HG02840 (cell line): ENCODE results near the gene DEFB115.
"Not testable (repeated sequence)": the region's sequence is repeated elsewhere in the genome, so short reads cannot be mapped to it uniquely, and the experiment has no call there.

ENCODE experiments used
- ATAC-seq: cut with Tn5 transposase; IDR thresholded peaks from one replicate; pipeline ENCODE4 v1.9.1; 2021; ENCODE audit warnings: mild to moderate bottlenecking, moderate library complexity, moderate number of reproducible peaks; ENCODE audit not compliant: unreplicated experiment, low FRiP score

Gene DEFB115, protein sequence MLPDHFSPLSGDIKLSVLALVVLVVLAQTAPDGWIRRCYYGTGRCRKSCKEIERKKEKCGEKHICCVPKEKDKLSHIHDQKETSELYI

DNA sequence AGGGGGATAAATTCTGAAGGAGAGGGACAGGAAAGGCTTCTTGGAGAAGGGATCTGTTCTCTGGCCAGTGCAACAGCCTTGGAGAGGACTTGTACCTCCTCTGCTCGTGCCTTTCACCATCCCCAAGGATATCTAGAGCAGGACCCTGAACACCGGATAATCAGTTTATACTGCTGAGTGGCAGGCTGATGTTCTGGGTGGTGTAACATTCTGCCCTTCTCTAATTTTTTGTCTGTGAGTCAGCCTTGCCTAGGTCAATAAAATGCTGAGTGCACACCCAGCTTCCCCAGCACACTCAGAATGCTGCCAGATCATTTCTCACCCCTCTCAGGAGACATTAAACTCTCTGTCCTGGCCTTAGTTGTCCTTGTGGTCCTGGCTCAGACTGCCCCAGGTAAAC lies at the start of gene DEFB115:
TSS of gene DEFB115 (plus strand) at position 301 of the 400 bp plus-strand sequence. CDS start at position 301, 0 bp downstream.
- no peak for ATAC-seq

DNA sequence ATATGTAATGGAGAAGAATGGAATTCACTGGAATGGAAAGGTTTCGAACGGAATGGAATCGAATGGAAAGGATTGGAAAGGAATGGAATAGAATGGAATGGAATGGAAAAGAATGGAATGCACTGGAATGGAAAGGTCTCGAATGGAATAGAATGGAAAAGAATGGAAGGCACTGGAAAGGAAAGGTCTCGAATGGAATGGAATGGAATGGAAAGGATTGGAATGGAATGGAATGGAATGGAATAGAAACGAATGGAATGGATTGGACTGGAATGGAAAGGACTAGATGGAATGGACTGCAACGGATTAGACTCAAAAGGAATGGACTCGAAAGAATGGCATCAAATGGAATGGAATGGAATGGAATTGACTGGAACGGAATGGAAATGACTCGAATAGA lies 20.5 kb upstream of the DEFB115 start:
- no peak for ATAC-seq

DNA sequence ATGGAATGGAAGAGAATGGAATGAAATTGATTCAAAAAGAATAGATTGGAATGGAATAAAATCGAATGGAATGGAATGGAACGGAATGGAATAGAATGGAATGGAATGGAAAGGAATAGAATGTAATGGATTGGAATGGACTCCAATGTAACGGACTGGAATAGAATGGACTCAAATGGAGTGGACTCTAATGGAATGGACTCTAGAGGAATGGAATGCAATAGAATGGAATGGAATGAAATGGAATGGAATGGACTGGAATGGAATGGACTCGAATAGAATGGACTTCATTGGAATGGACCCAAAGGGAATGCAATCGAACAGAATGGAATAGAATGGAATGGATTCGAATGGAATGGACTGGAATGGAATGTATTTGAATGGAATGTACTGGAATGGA lies 19.7 kb upstream of the DEFB115 start:
- no peak for ATAC-seq

DNA sequence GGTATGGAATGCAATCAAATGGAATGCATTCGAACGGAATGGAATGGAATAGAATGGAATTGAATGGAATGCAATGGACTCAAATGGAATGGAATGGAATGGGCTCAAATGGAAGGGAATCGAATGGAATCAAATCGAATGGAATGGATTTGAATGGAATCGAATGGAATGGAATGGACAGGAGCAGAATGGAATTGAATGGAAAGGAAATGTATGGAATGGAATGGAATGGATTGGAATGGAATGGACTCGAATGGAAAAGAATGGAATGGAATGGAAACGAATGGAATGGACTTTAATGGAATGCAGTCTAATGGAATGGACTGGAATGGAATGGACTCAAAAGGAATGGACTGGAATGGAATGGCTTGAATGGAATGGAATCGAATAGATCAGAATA lies 18.3 kb upstream of the DEFB115 start:
- ATAC-seq, result no peak

DNA sequence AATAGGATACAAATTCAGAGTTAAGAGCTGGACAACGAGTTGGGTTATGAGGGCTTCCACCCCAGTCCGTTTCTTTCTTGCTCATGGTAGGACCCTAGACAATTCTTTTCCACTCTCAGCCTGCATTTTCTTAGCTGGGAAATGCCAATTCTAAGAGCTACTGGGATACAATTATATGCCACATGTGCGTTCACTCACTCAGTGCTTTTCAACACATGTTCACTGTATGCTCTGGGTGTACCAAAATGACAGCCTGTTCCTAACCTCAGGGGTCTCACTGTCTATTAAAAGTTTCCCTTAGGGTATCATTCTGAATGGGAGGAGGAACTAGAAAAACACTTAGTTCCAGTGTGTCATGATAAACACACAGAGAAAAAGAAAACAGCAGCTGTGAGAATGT lies 505 bp upstream of the DEFB115 start:
- no peak for ATAC-seq

DNA sequence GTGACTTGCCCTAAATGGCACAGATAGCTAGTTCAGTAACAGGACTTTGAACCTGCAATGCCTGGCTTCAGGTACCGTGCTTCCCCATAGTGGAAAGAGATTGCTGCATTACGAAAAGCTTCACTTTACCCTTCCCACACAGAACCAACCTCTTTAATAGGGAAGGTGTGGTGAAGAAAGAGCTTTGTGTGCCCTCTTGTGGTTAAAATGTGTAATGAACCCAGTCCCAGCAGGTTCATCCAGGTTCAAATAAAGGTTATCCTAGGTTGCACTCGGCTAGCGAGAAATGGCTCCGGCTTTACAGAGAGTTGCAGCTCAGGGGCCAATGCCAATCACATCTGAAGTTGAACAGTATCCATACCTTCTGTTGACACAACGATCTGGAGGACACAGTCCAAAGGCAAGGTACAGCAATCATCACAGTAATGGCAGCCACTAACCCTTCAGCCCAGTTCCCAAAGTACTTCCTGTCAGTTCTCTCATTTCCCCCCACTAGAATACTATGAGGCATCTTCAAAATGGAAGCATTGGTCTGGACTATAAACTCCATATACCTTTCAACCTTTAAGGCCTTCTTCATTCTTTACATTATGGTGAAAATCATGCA lies 3.0 kb downstream of the DEFB115 start:
- ATAC-seq, result no peak

DNA sequence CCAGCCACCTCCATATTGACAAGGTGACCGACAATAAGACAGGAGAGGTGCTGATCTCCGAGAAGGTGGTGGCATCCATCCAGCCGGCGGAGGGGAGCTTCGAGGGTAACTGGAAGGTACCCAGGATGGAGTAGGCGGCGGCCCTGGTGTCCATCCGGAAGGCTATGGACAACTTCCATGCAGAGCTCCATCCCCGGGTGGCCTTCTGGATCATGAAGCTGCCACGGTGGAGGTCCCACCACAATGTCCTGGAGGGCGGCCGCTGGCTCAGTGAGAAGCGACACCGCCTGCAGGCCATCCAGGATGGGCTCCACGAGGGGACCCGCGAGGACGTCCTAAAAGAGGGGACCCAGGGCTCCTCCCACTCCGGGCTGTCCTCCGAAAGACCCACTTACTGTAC lies 17.0 kb downstream of the DEFB115 start:
- no peak for ATAC-seq

DNA sequence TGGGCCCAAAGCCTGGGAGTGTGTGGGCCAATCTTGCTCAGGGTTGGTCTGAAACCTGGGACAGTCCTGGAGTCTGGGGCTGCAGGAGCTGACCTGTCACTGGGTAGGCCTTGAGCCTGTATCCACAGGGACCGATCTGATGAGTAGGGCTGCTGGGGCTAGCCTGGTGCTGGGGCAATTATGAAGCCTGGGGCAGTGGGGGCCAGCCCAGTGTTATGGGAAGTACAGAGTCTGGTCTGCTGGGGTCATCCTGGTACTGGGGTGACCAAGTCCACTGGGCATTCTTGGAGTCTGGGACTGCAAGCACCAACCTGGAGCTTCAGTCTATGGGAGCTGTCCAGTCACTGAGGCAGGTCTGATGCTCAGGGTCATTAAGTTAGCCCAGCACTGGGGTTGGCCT lies 20.7 kb downstream of the DEFB115 start:
- ATAC-seq, result no peak

DNA sequence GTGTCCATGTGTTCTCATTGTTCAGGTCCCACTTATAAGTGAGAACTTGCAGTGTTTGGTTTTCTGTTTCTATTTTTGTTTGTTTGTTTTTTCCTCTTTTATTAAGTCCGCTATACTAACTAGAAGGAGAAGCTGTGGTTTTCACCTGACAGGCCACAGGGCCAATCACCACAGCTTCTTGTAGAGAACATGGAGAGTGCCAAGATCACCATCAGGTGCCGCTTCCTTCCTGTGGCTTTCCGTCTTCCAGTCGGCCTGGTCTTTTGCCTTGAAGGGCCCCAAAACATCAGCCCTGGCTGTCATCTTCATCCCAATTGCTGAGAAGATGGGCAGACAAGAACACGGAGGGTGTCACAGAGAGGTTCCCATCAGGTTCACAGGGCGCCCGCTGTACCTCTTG lies 27.5 kb downstream of the DEFB115 start:
- not testable (repeated sequence) for ATAC-seq

DNA sequence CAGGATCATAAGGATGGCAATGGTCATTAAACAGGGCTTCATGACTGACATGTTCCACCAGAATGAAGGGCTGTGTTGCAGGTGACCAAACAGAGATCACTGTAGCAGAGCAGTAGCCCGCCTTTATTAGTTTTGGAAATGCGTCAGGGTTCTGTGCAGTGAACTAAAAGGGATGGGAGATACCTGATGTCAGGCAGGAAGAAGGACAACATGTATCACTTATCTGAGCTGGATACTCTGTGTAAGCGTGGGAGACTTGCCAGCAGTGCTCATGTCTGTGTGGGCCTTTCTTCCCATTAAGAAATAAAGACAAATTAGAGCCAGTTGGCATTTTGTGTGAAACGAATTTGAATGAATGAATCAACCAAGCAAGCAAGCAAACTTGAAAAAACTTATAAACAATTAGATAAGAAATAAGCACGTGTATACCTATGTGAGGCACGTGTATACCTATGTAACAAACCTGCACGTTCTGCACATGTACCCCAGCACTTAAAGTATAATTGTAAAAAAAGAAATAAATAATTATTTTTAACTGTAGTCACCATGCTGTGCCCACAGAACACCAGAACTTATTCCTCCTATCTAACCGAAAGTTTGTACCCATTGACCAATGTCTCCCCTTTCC lies 51.2 kb downstream of the DEFB115 start, which contains the start of gene DEFB116:
TSS of gene DEFB116 (minus strand) at position 51 of the 628 bp plus-strand sequence. CDS start at position 51, 0 bp downstream.
- ATAC-seq, result no peak
